ENCODE data around the gene CD83. TPM values are rescaled to one million over a fixed set of nuclear protein-coding genes. Genes with fewer than 3 reads are reported as not detected.

CD83 gene
- total and polyA plus RNA-seq, 2 of the 8 experiments (the other 6 are each of a cell fraction or from before 2014, with no cell fraction given) = 4.6 to 8.5 TPM

GRCh38 chr6:14068623-14069022, 48.9 kb upstream of the CD83 start (continued):
- no peak for TF ChIP-seq SP2 (IDR thresholded peaks at IDR 0.05; ENCODE audit: low read length)
- no peak for TF ChIP-seq EGR1 (IDR thresholded peaks at IDR 0.05; ENCODE audit: borderline replicate concordance, low read depth, low read length)
- no peak for TF ChIP-seq TBP (IDR thresholded peaks at IDR 0.05; ENCODE audit: low read depth, low read length)
- TF ChIP-seq, protein P1, sequence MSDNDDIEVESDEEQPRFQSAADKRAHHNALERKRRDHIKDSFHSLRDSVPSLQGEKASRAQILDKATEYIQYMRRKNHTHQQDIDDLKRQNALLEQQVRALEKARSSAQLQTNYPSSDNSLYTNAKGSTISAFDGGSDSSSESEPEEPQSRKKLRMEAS (IDR thresholded peaks at IDR 0.05) = no peak
- TF ChIP-seq, protein P2, sequence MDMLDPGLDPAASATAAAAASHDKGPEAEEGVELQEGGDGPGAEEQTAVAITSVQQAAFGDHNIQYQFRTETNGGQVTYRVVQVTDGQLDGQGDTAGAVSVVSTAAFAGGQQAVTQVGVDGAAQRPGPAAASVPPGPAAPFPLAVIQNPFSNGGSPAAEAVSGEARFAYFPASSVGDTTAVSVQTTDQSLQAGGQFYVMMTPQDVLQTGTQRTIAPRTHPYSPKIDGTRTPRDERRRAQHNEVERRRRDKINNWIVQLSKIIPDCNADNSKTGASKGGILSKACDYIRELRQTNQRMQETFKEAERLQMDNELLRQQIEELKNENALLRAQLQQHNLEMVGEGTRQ (IDR thresholded peaks at IDR 0.05; ENCODE audit: low read length) = no peak
- TF ChIP-seq BRCA1 (IDR thresholded peaks at IDR 0.05; ENCODE audit: low read depth, low read length) = no peak
